Progenitor cell of endocrine pancreas (in vitro differentiated cells): Measurements from ENCODE around the gene REM2. TPM values are rescaled to one million over a fixed set of nuclear protein-coding genes. Genes with fewer than 3 reads are reported as not detected.

Experiments used
- DNase-seq: peaks from one replicate; pipeline ENCODE4 v3.0.0; 2021; ENCODE audit warnings: low spot score; ENCODE audit not compliant: unreplicated experiment
- H3K27ac Mint-ChIP-seq: 2 replicates; pipeline ENCODE4 v1.8.0; 2021; ENCODE audit warnings: mild to moderate bottlenecking, moderate library complexity, mixed read lengths
- H3K27me3 Mint-ChIP-seq: 2 replicates; pipeline ENCODE4 v1.8.0; 2021; ENCODE audit warnings: mixed read lengths
- H3K36me3 Mint-ChIP-seq: 2 replicates; pipeline ENCODE4 v1.8.0; 2022; ENCODE audit warnings: mixed read lengths; ENCODE audit not compliant: insufficient read depth
- H3K4me1 Mint-ChIP-seq: 2 replicates; pipeline ENCODE4 v1.8.0; 2021; ENCODE audit warnings: low read depth, mixed read lengths
- H3K4me3 Mint-ChIP-seq: 2 replicates; pipeline ENCODE4 v1.8.0; 2021; ENCODE audit warnings: low read depth, mild to moderate bottlenecking, moderate library complexity, mixed read lengths
- H3K9me3 Mint-ChIP-seq: 2 replicates; pipeline ENCODE4 v1.8.0; 2021; ENCODE audit warnings: low read depth, mixed read lengths
- total RNA-seq: library from RNA; stranded (reverse); gene quantifications from 2 replicates; pipeline ENCODE4 v1.2.1, GENCODE V29; 2021
- TF ChIP-seq, protein P1 (sequence below): fragments of 200-600 bp; sonication (generic); IDR thresholded peaks from one replicate; pipeline ENCODE4 v1.5.0; 2021; ENCODE audit warnings: antibody characterized with exemption, mild to moderate bottlenecking; ENCODE audit not compliant: unreplicated experiment

REM2 gene
- total RNA-seq, 1 donor from 2014 or later = 11.3 TPM

DNA sequence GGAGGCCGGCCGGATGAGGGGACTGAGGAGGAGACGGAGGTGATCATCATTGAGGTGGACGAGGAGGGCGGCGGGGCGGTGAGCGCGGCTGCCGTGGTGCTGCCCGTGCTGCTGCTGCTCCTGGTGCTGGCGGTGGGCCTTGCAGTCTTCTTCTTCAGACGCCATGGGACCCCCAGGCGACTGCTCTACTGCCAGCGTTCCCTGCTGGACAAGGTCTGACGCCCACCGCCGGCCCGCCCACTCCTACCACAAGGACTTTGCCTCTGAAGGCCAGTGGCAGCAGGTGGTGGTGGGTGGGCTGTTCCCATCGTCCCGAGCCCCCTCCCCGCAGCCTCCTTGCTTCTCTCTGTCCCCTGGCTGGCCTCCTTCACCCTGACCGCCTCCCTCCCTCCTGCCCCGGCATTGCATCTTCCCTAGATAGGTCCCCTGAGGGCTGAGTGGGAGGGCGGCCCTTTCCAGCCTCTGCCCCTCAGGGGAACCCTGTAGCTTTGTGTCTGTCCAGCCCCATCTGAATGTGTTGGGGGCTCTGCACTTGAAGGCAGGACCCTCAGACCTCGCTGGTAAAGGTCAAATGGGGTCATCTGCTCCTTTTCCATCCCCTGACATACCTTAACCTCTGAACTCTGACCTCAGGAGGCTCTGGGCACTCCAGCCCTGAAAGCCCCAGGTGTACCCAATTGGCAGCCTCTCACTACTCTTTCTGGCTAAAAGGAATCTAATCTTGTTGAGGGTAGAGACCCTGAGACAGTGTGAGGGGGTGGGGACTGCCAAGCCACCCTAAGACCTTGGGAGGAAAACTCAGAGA, 37.0 kb upstream of the REM2 start:
- no peaks in the 10 kb centered on the region for H3K27me3 Mint-ChIP-seq
- TF ChIP-seq, protein P1, sequence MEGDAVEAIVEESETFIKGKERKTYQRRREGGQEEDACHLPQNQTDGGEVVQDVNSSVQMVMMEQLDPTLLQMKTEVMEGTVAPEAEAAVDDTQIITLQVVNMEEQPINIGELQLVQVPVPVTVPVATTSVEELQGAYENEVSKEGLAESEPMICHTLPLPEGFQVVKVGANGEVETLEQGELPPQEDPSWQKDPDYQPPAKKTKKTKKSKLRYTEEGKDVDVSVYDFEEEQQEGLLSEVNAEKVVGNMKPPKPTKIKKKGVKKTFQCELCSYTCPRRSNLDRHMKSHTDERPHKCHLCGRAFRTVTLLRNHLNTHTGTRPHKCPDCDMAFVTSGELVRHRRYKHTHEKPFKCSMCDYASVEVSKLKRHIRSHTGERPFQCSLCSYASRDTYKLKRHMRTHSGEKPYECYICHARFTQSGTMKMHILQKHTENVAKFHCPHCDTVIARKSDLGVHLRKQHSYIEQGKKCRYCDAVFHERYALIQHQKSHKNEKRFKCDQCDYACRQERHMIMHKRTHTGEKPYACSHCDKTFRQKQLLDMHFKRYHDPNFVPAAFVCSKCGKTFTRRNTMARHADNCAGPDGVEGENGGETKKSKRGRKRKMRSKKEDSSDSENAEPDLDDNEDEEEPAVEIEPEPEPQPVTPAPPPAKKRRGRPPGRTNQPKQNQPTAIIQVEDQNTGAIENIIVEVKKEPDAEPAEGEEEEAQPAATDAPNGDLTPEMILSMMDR = no peak
- DNase-seq = no peak
- no peaks in the 10 kb centered on the region for H3K9me3 Mint-ChIP-seq
- H3K4me1 Mint-ChIP-seq = peaks cover 2% of the 10 kb centered on the region
- H3K27ac Mint-ChIP-seq = no peak overlapping the region
- no peak overlapping the region for H3K4me3 Mint-ChIP-seq
- peaks cover 16% of the 10 kb centered on the region for H3K36me3 Mint-ChIP-seq

DNA sequence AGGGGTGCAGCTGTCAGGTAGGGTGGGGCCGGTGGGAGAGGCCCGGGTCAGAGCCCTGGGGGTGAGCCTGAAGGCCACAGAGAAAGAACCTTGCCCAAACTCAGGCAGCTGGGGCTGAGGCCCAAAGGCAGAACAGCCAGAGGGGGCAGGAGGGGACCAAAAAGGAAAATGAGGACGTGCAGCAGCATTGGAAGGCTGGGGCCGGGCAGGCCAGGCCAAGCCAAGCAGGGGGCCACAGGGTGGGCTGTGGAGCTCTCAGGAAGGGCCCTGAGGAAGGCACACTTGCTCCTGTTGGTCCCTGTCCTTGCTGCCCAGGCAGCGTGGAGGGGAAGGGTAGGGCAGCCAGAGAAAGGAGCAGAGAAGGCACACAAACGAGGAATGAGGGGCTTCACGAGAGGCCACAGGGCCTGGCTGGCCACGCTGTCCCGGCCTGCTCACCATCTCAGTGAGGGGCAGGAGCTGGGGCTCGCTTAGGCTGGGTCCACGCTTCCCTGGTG, 36.2 kb upstream of the REM2 start:
- TF ChIP-seq, protein P1 = no peak
- DNase-seq = no peak
- Mint-ChIP-seq H3K36me3 (peaks cover 12% of the 10 kb centered on the region), H3K4me3 (no peak overlapping the region), H3K27ac (no peak overlapping the region), H3K9me3 (no peaks in the 10 kb centered on the region), H3K4me1 (peaks cover 2% of the 10 kb centered on the region), H3K27me3 (no peaks in the 10 kb centered on the region)

DNA sequence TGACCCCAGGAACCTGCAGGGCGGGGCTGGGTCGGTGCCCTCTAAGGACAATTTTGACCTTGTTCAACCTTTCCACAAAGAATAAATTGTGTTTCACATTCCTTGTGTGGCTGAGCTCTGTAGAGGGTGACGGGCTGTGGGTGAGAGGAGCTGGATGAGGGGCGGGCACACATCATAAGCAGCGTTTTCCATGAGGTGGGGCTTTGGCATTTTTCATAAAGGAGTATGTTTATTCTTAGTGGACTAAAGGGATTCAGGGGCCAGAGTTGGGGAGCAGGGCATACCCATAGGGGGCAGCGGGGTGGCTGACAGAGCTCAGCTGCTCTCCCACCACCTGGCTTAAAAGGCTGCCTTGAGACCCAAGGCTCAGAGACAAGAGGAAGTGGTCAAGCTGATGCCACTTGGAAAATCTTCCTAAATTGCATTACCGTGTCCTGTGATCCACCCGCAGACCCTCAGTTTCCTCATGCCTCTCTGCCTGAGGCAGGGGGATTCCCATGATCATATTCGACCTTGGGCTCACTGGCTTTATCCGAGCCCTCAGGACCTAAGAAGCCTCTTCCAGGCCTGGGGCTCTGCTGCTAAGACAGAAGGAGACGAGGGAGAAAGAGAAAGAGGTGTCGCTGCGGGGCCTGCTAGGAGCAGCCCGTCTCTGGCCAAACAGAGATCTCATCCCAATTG, 35.2 kb upstream of the REM2 start:
- Mint-ChIP-seq H3K4me1 (peaks cover 4% of the 10 kb centered on the region), H3K27me3 (no peaks in the 10 kb centered on the region), H3K9me3 (no peaks in the 10 kb centered on the region), H3K27ac (peak overlapping the region; percentile 90), H3K4me3 (no peak overlapping the region), H3K36me3 (peaks cover 10% of the 10 kb centered on the region)
- TF ChIP-seq, protein P1 = peak; percentile 15
- DNase-seq = no peak

DNA sequence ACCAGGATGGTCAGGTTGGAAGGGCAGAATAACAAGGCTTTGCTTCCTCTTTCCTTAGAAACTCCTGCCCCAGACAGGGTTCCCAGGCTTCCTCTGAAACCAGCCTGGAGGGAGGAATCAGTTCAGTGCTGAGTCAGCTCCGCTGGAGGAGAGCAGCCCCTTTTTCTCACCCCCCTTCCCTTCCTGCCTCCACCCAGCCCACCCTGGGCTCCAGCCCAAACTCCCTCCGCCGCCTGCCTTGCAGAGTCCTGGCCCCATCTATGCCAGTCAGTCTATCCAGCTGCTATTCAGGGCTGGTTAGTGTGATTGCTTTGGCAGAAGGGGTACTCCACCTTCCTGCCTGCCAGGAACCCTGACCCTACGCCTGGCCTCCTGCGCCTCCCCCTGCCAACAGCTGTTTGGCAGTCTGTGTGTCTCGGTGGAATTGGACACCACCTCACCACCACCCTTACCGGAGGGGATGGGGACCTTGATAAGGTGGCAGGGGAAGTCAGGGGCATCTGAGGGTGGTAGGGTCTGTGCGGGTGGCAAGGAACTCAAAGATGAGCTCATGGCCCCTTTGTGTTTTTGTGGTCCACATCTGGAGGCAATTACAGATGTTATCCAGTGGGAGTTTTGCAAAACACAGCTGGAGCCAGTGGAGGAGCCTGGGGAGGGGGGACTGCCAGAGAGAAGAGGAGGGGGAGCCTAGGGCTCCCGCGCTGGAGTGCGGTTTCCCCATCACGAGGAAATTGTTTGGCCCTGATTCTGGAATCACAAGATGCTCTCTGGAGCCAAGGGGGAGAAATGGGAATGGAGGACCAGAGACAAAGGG, 34.5 kb upstream of the REM2 start:
- H3K36me3 Mint-ChIP-seq = peaks cover 8% of the 10 kb centered on the region
- peaks cover 6% of the 10 kb centered on the region for H3K4me1 Mint-ChIP-seq
- DNase-seq = no peak
- H3K27ac Mint-ChIP-seq = peak overlapping the region; percentile 90
- H3K4me3 Mint-ChIP-seq = no peak overlapping the region
- H3K9me3 Mint-ChIP-seq = no peaks in the 10 kb centered on the region
- no peaks in the 10 kb centered on the region for H3K27me3 Mint-ChIP-seq
- TF ChIP-seq, protein P1 = no peak

DNA sequence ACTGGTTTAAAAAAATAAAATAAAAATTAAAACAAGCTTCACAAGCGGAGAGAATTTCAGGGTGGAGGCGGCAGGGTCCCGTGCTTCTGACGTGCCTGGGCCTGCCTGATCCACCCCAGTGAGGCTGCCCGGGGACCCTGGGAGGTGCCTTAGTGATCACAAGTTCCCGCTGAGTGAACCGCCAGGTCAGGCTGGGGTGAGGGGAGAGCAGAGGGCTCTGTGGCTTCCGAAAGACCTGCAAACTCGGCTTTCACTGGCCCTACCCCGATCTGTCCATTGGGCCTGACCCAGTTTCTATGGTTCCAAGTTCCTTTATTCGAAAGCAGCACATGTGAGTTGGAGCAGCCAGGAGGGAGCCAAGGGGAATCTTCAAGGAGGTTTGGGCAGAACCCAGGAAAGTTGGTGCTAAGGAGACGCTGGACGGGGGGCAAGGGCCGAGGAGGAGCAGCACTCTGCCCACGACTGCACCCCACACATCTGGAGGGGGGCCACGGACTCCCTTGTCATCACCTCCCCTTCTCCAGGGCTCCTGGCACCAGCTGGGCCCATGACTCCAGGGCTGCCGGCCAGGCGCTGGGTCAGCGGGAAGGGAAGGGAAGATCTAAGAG, 33.7 kb upstream of the REM2 start:
- Mint-ChIP-seq H3K27me3 (no peaks in the 10 kb centered on the region), H3K36me3 (peaks cover 5% of the 10 kb centered on the region), H3K4me1 (peaks cover 6% of the 10 kb centered on the region), H3K9me3 (no peaks in the 10 kb centered on the region), H3K27ac (no peak overlapping the region), H3K4me3 (no peak overlapping the region)
- TF ChIP-seq, protein P1 = no peak
- no peak for DNase-seq
